ENCODE data around the gene CHST6.
"Not testable (repeated sequence)": the region's sequence is repeated elsewhere in the genome, so short reads cannot be mapped to it uniquely, and the experiment has no call there.

Gene CHST6

DNA sequence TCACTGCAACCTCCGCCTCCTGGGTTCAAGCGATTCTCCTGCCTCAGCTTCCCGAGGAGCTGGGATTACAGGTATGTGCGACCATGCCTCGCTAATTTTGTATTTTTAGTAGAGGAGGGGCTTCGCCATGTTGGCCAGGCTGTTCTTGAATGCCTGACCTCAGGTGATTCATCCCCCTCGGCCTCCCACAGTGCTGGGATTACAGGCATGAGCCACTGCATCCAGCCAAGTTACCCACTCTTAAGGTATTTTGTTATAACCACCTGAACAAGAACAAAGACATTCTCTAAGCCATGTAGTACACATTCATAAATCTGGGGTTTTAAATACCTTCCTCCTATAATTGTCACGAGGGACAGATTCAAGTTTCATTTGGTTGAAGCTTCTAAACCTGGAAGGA lies 18.4 kb downstream of the CHST6 start:
- no peak for DNase-seq (ENCODE audit: low read depth in 2 of 2)

DNA sequence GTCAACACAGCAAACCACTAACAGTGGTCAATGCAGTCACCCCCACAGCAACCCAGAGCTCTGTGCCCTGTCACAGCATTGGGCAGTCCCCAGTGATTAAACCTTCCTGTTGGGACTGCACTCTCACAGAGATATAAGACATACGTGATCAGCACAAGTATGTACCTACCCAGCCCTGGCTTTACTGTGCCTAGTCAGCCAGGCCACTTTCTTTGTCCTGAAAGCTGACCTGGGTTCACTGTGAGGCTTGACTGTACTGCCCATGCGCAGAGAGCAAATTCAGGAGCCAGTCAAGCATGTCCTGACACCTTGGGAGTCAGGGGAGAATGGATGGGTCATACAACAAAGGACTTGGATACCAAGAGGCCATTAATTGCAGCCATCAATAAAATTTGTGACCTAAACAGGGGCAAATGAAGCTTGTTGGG lies 19.8 kb downstream of the CHST6 start:
- DNase-seq (ENCODE audit: low read depth in 2 of 2) = no peak

DNA sequence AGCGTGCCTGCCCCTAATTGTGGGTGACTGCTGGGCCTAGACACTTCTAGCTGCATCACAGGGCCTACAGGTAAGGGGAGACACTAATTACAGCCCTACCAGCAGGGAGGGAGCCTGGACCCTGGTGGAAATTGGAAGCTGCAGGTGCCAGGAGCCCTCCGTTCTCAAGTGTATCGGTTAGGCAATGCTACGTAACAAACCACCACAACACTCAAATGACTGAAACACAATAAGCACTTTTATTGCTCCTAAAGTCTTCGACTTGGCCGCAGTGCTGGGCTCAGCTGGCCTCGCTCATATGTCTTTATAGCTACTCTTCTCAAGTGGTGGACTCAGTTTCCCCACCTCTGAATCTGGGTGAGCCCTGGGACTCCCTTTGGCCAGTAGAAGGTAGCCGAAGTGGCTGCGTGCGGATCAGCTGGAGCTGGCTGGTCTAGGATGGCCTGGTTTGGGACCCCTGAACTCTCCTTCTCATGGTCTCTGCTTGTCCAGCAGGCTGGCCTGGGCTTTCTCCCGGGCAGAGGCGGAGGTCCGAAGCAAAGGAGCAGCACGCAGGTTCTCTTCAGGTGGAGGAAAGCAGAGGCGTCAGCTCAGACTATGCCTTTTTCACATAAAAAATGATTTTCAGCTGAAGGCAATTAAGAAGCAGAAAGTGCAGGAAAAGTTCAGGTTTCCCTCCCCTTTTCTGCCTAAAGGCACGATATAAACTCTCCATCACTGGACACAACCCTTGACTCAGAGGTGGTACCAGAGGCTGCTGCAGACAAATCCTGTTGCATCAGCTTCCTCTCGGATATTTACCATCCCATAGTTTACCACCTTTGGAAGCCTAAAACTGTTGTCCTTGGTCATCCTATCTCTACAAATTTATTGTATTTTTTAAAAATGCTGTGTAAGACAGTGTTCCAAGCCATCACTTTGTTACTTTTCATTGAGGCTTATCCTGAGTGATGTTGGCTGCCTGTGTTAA lies 22.0 kb downstream of the CHST6 start:
- DNase-seq (ENCODE audit: low read depth in 2 of 2) = no peak

DNA sequence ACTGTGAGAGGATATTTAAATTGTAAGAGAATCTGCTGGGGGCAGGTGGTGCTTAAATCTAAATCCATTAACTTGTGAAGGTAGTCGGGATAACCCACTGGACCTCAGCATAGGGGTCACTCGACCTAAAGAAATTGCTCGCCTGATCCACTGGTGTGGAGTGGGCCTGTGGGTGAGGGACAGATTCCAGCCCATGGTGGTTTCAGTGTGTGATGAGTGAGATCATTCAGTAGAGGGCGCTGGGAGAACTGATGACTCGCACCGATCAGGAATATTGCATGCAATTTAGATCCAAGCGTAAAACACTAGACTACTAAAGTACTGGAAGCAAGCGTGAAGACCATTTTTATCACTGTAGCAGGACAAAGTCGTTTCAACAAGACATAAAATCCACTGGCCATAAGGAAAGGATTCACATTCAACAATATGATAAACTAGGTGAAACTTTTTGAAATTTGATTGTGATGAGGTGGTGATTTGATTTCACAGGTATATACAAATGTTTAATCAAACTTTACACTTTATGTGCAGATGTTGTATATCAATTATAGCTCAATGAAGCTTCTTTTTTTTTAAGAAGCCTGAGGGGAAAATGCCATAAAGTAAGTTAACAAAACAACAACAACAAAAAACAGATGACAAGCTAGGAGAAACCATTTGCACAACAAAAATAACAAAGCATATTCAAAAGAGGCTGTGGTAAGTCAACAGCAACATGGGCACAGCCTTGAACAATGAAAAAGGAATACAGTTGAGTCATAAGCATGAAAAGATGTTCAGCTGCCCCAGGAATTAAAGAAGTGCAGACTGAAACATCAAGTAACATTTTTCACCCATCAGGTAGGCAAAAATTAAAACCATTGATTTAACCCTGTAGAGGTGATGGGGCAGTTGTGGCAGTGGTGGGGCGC lies 23.3 kb downstream of the CHST6 start:
- DNase-seq (ENCODE audit: low read depth in 2 of 2) = peak; percentile 6 to 12

DNA sequence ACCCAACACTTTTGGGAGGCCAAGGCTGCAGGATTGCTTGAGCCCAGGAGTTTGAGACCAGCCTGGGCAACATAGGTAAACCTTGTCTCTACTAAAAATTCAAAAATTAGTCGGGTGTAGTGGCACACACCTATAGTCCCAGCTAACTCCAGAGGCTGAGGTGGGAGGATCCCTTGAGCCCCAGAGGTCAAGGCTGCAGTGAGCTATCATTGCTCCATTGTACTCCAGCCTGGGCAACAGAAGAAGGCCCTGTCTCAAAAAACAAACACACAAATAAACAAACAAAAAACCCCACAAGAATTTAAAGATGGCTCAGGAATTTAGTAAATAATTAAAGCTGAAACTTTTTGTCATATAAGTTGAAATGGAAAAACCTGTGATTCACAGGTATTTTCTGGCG lies 28.5 kb downstream of the CHST6 start:
- DNase-seq (ENCODE audit: low read depth in 2 of 2) = no peak

DNA sequence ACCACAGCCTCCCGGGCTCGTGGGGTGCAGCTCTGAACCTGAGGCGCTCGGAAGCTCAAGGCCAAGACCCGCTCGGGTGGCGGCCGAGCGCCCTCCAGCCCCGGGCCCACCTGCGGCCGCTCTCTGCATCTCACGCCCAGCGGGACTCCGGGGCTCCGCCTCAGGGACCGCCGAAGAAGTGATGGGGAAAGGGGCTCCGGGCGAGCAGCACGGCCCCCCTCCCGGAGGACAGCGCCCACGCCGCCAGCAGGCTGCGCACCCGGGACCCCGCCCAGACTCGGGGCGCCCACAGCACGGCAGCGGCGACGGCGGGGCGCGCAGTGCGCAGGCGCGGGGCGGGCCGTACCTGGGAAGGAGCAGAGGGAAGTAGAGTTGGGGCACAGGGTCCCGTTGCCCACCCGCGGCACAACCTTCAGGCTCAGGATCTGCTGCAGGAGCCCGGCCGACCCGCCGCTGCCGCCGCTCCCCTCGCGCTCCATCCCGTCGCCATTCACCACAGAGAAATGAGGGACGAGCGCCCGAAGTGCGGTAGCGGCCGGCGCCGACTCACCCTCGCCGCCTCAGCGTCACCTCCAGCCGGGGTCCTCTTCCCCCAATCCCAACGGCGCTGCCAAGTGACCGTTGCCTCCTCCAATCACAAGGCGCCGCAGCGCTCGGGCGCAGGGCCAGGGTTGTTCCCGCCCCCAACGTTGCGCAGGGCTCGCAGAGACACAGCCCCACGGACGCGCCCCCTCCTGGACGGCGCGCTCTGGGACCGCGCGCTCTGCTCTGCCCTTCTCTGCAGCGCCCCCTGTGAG lies 30.9 kb downstream of the CHST6 start, which contains the start of gene TMEM170A:
Gene TMEM170A, minus strand, starts transcription at position 568 of the 797 bp plus-strand sequence. Its CDS starts 89 bp downstream, at position 479.
- peak; percentile 96 to 97 for DNase-seq (ENCODE audit: low read depth in 2 of 2)

DNA sequence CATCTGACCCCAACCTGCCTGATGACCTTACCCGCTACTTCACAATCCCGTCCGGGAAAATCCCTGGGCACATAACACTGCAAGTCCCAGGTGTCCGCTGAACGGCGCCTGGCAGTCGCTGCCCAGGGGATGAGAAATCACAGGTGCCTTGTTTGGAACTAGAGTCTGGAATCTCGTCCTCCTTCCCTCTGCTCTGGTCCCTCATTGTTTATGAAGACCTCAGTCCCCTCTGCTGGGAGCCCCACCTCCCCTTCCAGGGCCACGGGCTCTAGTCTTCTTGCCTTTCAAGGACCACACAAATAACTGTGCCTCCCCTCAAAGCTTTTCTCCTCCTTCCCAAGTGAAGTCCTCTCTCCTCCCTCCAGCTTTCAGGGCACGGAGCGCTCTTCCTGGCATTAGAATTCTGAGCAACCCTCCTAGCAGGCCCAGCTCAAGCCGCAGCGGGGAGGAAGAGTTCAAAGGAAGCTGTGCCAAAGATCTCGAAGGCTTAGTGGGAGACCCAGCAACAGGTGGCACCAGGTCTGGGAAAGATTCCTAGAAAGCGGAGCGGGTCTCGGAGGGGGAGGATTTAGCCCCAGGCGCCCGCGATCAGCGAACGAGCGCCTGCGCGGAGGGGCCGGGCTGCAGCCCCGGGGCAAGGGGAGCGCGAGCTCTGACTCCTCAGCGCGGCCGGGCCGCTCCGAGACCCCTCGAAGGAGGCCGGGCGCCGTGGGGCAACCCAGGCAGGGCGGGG lies 31.7 kb downstream of the CHST6 start:
- peak in 1 of 2 donors; percentile 7 for DNase-seq (ENCODE audit: low read depth in 2 of 2)

DNA sequence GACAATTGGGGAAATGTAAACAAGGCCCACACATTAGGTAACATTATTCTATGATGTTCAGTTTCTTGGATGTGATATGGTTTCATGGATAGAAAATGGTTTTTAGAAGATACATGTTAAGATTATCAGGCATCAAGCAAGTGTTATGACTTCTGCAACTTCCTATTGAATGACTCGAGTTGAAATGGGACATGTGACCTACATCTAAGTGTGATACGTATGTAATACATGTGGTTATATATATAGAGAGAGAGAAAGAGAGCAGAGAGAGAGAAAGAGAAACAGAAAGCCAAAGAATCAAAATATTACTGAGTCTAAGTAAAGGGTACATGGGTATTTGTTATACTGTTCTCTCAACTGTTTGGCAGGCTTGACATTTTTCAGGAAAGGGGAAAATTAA lies 32.4 kb downstream of the CHST6 start:
- DNase-seq (ENCODE audit: low read depth in 2 of 2) = no peak

DNA sequence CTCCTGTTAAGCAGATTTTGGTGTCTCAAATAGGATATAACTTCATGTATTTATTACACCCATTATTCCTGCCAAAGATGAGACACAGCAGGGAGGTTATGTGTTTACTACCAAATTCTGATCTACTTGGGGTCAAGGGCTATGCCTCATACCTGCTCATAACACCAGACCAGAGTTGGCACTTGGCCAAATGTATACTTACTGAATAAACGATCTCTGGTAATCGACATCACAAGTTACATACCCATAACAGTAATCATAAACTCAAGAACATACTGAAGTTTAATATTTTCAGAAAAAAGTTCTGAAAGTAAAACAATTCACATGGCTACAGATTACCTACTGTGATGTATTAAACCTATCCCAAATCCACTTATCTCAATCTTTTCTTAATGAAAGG lies 33.7 kb downstream of the CHST6 start:
- no peak for DNase-seq (ENCODE audit: low read depth in 2 of 2)

DNA sequence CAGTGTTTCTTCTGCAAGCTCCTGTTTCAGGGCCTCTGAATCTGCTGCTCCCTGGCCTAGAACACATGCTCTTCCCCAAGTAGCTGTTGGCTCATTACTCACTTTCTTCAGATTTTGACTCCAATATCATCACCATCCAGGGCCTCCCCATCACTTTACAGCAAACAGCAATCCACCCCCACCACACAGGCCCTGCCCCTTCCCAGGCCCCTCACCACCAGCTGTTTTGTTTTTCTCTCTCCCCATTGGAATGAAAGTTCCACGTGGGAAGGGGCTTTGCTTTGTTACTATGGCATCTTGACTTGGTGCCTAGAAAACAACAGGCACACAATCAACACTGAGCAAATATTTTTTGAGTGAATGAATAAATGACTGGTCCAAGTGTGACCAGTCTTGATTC lies 34.8 kb downstream of the CHST6 start:
- no peak for DNase-seq (ENCODE audit: low read depth in 2 of 2)

DNA sequence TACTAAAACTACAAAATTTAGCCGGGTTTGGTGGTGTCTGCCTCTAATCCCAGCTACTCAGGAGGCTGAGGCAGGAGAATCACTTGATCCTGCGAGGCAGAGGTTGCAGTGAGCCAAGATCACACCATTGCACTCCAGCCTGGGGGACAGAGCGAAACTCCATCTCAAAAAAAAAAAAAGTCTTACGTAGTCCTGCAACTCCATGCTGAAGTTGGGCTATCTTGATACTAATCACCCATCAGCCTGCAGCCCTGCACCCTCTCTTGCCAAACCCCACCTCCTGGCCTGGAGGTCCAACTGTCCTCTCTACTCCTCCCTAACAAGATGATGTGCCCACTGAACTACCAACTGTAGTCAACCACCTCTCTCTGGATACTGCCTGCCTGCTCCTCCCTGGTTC lies 35.5 kb downstream of the CHST6 start:
- no peak for DNase-seq (ENCODE audit: low read depth in 2 of 2)

DNA sequence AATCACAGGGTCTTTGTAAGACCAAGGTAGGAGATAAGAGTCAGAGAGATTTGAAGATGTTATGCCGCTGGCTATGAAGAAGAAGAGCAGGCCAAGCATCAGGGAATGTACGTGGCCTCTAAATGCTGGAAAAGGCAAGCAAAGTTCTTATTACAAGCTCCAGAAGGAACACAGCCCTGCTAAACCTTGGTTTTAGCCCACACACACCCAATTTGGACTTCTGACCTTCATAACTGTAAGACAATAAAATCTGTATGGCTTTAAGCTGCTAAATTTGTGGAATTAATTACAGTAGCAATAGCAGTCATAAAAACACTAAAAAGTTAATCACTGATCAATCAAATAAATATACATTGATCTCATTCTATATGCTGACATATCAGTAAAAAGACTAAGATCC lies 36.8 kb downstream of the CHST6 start:
- DNase-seq (ENCODE audit: low read depth in 2 of 2) = no peak

DNA sequence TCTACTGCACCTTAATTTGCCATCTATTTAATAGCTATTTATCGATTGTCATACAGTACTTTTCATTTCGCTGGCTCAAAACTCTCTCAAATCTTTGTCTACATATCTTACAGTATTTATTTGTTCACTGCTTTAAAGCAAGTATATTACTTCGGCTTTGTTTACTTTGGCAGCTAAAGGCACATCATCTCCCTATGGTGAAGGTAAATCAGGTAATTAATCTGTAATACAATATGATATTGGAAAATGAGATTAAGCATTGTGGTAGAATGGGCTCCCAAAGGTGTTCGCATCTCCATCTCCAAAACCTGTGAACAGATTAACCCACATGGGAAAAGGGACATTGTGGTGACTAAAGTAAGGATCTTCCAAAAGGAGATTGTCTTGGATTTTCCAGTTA lies 37.2 kb downstream of the CHST6 start:
- no peak for DNase-seq (ENCODE audit: low read depth in 2 of 2)

DNA sequence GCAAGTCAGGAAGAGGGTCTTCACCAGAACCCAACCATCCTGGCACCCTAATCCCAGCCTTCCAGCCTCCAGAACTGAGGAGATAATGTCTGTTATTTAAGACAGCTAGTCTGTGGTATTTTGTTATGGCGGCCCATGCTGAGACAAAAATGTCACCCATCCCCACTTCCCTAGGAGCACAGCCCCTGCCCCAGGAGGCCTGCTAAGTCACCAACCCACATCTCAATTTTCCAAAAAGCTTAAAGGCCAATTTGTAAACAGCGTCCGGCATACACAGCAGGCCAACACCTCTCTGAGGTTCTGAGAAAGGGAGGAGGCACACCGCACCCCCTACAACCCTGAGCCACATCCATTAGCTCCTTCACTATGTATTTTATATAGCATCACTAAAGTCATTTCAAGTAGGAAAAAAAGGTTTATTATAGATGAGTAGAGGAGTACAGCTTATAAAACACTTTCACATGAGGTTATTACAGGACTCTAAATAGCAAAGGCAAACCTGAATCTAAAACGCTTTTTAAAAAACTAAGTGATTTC lies 37.7 kb downstream of the CHST6 start:
- no peak for DNase-seq (ENCODE audit: low read depth in 2 of 2)

DNA sequence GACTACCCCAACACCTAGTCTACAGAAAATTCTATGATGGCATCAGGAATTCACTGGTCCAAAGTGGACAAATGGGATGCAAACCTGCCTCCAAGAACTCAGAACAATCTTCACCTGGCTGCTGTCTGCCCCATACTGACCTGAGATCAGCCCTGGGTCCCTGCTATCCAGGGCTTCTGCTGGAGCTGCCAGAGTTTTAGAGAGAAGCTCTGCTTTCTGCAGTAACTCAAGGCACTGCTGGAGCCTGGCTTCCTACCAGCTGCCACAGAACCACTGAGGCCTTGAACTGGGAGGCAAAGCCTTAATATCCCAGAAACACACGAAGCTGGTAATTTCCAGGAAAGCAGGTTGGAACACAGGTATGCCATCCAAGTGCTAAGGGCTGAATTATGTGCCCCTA lies 38.3 kb downstream of the CHST6 start:
- DNase-seq (ENCODE audit: low read depth in 2 of 2) = no peak

DNA sequence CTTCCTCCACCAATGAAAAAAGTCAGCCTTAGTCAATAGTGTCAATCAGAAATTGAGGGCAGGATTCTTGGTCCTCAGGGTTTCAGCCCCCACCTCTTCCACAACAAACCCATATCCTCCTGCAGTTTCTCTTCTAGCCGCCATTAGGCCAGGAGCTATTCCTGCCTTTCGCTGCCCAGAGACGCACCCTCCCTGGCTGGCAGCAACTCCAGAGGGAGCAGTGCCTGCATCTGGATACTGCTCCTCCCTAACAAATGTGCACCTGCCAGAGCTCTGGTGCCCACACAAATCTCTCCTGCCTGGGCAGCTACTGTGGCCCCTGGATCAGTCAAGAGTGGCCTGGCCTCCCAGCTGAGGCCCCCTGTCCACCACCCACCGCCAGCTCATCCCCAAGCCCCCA lies 38.8 kb downstream of the CHST6 start:
- not testable (repeated sequence) for DNase-seq (ENCODE audit: low read depth in 2 of 2)

DNA sequence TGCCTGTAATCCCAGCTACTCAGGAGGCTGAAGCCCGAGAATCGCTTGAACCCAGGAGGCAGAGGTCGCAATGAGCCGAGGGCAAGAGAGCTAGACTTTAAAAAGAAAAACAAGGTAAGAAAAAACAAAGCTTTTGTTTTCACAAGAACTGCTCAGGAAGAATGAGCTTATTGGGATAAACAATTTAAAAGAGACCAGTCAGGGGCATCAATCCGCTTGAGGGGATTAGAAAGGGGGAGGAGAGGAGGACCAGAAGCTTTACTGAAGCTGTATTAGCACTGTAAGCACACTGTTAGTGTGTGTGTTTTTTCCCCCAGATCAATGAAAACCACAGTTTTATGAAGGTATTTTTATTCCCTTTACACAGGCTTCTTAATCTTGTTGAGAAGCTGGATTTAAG lies 39.6 kb downstream of the CHST6 start:
- no peak for DNase-seq (ENCODE audit: low read depth in 2 of 2)

DNA sequence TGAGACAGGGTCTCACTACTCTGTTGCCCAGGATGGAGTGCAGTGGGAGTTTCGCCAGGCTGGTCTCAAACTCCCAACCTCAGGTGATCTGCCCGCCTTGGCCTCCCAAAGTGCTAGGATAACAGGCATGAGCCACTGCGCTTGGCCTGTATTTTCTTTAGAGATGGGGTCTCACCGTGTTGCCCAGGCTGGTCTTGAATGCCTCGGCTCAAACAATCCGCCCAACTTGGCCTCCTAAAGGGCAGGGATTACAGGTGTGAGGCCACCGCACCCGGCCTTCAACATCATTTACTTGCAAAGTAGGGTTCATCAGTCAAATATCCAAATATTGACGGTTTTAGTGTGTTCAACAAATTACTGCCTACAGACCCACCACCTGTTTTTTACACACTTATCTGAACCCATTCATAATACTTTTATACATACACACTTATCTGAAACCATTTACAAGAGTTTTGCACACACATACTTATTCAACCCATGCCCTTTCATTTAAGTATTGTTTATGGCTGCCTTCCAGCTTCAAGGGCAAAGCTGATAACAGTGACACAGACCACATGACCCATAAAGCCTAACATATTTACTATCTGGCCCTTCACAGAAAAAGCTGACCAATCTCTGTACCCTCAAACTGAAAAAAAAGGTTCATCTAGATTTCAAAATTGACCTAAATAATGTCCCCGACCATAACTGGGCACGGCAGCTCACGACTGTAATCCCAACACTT lies 42.6 kb downstream of the CHST6 start:
- no peak for DNase-seq (ENCODE audit: low read depth in 2 of 2)

DNA sequence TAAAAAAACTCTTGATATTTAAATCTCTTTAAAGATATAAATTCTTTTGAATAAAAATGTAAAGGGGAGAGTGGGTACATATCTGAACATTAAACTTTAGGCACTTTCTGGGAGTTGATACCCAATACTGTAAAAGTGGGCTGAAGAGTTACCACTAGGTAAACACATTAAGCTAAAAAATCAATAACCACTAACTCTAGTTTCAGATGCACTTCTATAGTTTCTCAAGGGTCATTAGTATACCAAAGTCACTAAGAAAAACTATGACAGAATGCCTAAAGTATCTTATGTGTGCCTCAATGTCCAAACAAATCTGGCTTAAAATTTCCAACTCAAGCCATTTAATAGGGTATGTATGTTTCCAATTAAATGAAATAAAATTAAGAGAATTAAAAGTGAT lies 48.8 kb downstream of the CHST6 start:
- DNase-seq (ENCODE audit: low read depth in 2 of 2) = no peak

DNA sequence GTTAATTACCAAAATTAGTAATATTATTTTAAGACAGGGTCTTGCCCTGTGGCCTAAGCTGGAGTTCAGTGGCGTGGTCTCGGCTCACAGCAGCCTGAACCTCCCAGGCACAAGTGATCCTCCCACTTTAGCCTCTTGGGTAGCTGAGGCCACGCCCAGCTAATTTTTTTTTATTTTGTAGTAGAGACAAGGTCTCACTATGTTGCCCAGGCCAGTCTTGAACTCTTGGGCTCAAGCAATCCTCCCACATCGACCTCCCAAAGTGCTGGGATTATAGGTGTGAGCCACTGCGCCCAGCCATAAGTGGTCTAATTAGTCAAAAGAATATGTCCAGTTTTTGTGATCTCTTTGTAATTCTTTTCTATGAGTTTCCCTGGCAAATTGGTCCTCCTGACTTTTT lies 49.9 kb downstream of the CHST6 start:
- no peak for DNase-seq (ENCODE audit: low read depth in 2 of 2)

Measured in stimulated activated CD8-positive, alpha-beta memory T cell treated with anti-CD3 and anti-CD28 coated beads, Interleukin-7, amount 100 ng/mL, for 1 hour (primary cell).